Hepatocyte (in vitro differentiated cells): ENCODE data around the gene SOAT2.

Experiments
- CTCF ChIP-seq: fragments of 200-600 bp; sonication (generic); IDR thresholded peaks from 2 replicates; pipeline ENCODE4 v1.5.1; 2016; ENCODE audit warnings: antibody characterized with exemption, mild to moderate bottlenecking; ENCODE audit not compliant: poor library complexity
- EZH2 ChIP-seq: fragments of 200-600 bp; sonication (generic); IDR thresholded peaks from 2 replicates; pipeline ENCODE4 v1.6.1; 2016; ENCODE audit warnings: antibody characterized with exemption, mild to moderate bottlenecking, borderline replicate concordance

DNA sequence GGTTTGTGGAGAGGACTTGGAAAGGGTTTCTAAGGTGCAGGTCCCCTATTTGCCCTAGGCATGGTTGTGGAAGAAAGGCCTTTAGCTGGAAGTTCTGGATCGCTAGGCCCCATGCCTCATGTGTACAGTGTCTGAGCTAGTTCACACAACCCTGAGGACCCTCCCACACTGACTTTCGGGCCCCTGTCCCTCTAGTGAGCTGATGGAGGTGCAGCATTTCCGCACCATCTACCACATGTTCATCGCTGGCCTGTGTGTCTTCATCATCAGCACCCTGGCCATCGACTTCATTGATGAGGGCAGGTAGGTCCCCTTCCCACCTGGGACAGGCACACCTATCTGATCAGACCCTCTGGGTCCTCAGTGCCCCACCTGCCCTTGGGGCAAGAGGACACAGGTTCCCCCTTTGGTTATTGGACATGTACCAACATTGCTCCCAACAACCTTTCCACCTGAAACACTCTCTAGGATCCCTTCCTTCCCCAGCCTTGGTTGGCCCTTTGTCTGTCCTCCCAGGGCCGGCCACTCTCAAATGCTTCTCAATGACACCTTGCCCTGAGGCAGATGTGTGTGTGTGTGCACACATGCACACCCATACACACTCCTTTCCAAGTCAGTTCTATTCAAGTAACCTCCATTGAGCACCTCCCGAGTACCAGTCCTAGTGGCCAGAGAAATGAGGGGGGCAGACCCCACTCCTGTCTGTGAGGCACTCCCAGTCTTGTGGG is 2.6 kb downstream of the SOAT2 start:
- TF ChIP-seq CTCF = no peak
- no peak for TF ChIP-seq EZH2
